ENCODE data around the gene PEX10.

PEX10 gene

GRCh38 chr1:2374252-2375155 is 37.9 kb downstream of the PEX10 start:
- DNase-seq (ENCODE audit: low read depth), result no peak

GRCh38 chr1:2373551-2374251 is 38.7 kb downstream of the PEX10 start:
- no peak for DNase-seq (ENCODE audit: low read depth)

DNA sequence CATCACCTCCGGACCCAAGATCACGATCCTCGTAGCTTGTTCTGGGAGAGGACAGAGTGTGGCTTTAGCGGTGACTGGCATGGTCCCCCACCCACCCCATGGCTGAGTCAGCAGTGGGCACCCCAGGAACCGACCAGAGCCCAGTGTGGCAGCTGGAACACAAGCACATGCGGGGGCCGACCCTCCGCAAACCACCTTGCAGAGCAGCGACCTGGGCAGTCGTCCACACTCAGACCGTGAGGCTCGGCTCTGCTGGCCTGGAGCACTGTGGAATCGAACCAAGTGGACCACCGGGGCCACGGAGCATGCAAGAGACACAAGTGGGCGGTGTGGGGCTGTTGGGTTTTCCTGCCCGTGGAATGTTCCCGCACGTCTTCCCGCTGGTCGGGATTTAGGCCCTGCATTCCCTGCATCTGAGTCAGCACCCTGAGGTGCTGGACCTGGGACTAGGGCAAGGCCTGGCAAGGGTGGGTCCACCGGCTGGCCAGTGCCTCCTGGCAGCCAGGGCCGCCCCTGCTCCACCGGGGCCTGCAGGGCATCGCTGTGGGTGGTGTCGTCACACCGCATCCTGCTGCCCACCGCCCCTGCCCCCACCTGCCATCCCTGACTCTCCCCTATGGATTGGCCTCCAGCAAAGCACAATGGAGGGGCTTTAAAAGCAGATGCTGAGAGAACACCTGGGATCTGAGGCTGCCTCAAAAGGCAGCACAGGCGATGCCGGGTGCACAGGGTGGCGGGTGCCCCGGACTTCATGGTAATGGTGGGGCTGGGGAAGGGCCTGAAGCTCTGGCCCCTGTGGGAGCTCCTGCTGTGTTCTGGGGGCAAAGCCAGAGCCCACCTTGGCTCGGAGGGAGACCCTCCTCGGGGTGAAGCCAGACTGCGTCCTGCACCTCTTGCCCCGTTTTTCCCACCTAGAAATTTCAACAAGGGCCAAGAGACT is 39.5 kb downstream of the PEX10 start:
- DNase-seq (ENCODE audit: low read depth), result no peak

DNA sequence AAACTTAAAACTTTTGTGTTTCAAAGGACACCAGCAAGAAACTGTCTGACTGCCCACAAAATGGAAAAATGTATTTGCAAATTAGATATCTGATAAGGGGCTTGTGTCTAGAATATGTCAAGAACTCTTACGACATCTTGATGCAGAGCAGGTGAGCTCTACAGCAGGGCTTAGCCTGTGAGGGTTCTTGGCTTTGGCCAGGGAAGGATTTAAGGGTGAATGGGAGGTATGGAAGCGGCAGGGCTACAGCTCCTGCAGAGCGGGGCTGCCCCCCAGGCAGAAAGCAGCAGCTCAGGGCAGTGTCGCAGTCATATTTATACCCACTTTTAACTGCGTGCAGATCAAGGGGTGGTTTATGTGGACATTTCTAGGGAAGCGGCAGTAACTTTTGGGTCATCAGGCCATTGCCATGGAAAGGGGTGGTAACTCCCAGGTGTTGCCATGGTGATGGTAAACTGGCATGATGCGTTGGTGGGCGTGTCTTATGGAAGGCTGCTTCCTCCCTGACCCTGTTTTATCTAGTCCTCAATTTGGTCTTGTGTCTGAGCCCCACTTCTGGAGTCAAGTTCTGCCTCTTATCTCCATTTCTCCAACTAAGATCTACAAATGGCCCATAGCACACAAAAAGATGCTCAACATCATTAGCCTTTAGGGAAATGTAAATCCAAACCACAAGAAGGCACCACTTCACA is 44.2 kb downstream of the PEX10 start:
- no peak for DNase-seq (ENCODE audit: low read depth)

DNA sequence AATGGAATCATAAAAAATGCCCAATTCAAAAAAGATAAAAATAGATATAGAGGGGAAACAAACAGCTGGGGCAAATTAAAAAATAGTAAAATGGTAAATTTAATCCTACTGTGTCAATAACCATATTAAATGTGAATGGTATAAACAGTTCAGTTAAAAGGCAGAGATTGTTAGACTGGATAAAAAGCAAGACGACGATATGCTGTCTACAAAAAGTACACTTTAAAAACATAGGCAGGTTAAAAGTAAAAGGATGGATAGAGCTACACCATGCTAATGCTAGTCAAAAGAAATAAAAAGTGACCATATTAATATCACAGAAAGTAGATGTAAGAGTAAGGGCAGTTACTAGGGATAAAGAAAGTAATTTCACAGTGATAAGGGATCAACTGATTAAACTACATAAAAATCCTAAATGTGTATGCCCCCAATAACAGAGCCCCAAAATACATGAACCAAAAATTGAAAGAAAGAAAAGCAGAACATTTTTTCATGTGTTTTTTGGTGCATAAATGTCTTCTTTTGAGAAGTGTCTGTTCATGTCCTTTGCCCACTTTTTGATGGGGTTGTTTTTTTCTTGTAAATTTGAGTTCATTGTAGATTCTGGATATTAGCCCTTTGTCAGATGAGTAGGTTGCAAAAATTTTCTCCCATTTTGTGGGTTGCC is 48.4 kb downstream of the PEX10 start:
- DNase-seq (ENCODE audit: low read depth), result no peak

DNA sequence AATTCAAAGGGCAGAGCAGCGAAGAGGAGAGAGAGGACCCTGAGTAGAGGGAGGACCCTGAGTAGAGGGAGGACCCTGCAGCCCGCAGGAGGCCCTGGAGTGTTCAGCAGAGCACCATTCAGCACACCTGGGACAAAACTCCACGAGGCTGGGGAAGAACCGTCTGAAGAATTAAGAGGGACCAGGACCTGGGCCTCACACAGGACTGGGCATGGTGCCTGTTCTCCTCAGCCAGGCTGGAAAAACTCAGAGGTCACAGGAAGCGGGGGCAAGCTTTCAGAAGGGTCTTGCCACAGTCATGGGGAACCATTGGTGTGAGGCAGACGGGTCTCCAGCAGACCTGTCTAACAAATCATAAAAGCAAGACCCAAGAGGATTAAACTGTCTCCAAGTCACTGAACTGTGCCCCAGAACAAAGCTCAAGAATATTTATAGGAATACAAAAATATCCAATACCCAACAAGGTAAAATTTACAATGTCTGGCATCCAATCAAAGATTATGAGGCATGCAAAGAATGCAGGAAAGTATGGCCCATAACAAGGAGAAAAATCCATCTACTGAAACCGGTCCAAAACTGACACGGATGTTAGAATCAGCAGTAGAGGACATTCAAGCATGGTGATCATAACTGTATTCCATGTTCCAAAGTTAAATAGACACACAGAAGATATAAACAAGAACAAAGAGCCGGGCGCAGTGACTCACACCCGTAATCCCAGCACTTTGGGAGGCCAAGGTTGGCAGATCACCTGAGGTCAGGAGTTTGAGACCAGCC is 51.6 kb downstream of the PEX10 start:
- no peak for DNase-seq (ENCODE audit: low read depth)

GRCh38 chr1:2358651-2359640 is 53.4 kb downstream of the PEX10 start:
- DNase-seq (ENCODE audit: low read depth), result no peak

GRCh38 chr1:2358072-2358471 is 54.3 kb downstream of the PEX10 start:
- no peak for DNase-seq (ENCODE audit: low read depth)

DNA sequence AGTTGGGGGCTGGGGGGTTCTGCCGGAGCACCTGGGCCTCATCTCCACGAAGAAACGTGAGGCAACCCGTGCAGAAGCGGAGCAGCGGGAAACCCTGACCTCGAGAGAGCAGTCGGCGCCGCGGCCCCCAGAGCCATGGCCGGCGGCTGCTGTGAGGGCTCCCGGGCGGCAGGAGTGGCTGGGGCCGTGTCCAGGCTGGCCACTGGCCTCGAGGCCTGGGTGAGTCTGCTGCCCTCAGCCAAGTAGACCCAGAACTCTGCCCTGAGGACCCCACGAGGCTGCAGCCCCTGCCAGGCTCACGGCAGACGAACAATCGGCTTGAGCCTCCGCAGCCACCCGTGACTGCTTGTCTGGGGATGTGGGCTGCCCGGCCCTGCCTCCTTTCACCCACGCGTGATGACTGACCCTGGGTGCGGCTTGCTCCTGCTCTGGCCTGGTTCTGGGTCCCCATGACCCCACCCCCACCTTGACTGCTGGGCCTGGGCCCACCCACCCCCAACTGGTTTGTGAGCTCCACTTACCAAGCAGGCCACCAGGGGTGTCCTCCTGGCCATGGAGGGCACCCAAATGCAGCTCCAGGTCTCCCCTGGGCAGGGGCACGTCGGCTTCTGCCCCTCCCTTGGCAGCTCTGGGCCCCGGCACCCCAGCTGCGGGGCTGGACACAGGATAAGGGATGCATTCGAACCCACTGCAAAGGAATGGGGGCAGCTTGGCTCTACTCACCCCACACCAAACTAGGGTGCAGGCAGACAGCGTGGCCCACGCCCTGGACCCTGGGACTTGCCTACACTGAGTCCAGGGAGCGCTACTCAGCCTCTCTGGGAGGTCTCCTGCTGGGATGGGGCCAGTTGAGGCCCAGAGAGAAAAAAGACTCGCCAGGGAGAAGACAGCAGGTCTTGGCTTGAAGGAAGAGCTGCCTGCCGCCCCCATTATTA is 55.2 kb downstream of the PEX10 start:
- no peak for DNase-seq (ENCODE audit: low read depth)

DNA sequence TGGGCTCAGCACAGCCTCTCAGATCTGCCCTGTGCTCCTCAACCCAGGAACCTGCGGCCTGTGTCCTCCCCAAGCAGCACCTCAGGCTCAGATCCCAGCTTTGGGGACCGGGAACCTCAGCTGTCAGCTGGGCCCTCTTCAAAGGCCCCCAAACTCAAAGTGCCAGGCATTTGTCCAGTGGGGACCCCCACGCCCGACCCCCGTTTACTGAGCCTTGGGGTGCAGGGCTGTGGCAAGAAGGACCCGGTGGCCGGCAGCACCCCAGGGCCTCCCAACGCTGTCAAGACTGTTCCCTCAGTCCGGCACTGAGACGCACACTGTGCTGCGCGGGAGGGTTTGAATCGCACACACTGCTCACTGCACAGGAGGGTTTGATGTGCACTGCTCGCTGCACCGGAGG is 56.0 kb downstream of the PEX10 start:
- DNase-seq (ENCODE audit: low read depth), result no peak

DNA sequence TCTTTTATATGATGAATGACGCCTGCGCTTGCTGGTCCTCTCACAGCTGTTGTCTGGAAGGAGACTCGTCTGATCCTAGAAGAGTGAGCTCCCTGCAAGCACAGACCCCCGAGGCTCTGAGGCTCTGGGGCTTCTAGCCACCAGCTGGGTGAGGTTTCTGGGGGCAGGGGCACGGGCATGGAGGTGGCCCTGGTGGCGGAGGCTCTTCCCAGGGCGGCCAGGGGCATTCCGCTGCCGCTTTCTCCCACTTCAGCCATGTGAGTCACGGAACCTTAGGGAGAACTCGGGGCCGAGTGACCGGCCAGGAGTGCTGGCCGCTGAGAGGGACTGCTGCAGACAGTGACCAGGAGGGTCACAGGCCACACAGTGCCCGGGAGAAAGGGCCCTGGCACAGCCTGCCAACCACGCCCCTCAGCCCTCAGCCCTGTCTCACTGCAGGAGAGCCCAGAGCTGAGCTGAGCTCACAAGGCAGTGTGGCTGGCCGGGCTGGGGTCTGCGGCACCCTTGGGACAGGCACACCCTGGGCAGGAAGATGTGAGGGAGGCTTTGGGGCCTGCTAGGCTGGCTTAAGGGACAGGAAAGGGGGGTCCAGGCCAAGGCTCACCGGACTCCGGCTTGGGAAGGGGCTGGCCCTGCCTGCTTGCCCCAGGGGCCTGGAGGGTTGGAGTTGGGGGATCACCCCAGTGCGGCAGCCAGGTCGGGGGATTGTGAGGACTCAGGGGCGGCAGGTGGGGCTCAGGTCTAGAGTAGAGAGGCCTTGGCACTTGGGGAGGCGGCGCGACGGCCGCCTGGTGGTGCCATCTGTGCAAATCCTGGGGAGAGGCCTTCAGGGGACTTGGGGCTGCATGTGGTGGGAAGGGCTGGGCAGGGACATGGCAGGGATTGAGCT is 56.7 kb downstream of the PEX10 start:
- no peak for DNase-seq (ENCODE audit: low read depth)

- DNase-seq (ENCODE audit: low read depth), result no peak
Measured at GRCh38 chr1:2354511-2355372, 57.6 kb downstream of the PEX10 start.

Measured in HS-5 (cell line).